GM18909 (cell line): ENCODE data around the gene ERLIN1.
A peak's percentile ranks its signal among the peaks of the same experiment; 100 is the strongest.

Experiments used
- ATAC-seq: cut with Tn5 transposase; IDR thresholded peaks from one replicate; pipeline ENCODE4 v1.9.1; 2021; ENCODE audit warnings: mild to moderate bottlenecking; ENCODE audit not compliant: unreplicated experiment, poor library complexity

The ERLIN1 gene

GRCh38 chr10:100185364-100186252 lies at the start of gene ERLIN1:
ERLIN1 (minus strand) TSS chr10:100186029; CDS start chr10:100185626, 403 bp downstream.
- peak; percentile 84 for ATAC-seq

GRCh38 chr10:100232101-100232500 lies 46.3 kb upstream of the ERLIN1 start:
- no peak for ATAC-seq

GRCh38 chr10:100229819-100230422 lies 44.1 kb upstream of the ERLIN1 start:
- no peak for ATAC-seq

GRCh38 chr10:100223879-100224278 lies 38.0 kb upstream of the ERLIN1 start:
- no peak for ATAC-seq

DNA sequence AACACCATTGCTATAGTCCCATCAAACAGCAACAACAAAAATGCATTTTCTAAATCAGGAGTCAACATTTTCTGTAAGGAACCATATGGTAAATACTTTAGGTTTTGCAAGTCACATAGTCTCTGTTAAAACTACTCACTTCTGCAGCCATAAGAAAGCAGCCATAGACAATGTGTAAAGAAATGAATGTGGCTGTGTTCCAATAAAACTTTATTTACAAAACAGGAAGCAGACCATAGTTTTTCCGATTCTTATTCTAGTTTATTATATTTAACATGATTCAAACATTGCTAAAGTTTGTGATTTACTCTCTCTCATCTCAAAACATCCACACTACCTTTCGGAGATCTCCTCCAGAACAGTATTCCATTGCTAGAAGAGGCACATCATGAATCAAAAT lies 36.7 kb upstream of the ERLIN1 start:
- ATAC-seq = no peak

DNA sequence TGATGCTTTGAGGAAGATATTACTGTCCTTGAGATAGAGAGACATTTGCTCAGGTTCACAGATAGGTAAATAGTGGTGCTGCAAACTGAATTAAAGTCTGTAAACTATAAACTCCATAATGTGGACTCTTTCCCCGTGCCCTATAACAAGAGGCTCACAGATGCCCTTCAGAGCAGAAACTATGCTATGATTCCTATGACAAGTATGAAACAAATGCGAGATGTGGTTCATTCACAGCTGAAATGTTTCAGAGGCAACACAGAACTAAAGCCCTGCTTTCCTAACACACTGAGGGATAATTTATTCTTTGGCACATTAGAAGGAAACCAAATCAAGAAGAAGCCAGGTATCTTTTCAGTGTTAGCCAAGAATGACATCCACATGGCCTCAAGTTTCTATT lies 30.2 kb upstream of the ERLIN1 start:
- ATAC-seq = no peak

DNA sequence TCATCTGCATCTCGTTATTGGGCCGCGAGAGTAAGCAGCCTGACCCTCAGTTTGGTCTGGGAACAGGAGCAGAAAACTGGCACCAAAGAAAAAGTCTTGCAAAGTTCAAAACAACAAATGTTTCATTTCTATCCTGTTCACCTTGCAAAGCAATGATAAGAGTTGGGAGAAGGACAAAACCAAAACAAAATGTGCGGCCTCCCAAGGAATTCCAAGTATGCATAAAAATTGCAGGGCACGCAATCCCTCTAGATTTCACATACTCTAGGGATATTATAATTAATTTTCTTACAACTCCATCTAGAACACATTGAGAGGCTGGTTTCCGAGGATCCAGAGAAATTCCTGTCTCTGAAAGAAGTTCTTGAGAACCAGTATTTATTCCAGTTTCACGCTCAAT lies 23.5 kb upstream of the ERLIN1 start:
- no peak for ATAC-seq

GRCh38 chr10:100208276-100208675 lies 22.4 kb upstream of the ERLIN1 start:
- ATAC-seq = no peak

DNA sequence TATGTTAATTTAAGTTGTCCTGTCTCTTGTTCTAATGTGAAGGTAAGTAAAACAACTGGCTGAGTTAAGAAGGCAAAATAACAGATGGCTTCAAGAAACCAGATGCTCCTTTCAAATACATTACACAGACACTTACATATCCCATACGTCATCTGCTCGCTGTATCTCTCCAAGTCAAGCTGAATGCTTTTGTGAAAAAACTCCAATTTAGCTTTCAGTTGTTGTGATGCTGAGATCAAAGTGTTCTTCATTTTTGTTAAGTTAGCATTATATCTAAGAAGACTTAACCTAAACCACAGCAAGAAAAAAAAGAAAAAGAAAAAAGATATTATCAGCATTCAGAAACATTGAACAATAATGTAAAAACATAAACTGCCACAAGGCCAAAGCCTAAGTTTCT lies 18.5 kb upstream of the ERLIN1 start:
- no peak for ATAC-seq

DNA sequence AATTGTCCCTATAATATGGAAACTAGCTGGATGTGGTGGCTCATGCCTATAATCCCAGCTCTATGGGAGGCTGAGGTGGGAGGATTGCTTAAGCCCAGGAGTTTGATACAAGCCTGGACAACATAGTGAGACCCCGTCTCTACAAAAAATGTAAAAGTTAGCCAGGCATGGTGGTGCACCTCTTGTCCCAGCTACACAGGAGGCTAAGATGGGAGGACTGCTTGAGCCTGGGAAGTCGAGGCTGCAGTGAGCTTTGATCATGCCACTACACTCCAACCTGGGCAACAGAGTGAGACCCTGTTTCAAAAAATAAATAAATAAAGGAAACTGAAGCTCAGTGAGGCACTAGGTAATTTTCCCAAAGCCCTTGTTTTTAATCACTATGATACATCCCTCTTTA lies 15.7 kb upstream of the ERLIN1 start:
- no peak for ATAC-seq

GRCh38 chr10:100194711-100195110 lies 8.9 kb upstream of the ERLIN1 start:
- ATAC-seq = no peak

DNA sequence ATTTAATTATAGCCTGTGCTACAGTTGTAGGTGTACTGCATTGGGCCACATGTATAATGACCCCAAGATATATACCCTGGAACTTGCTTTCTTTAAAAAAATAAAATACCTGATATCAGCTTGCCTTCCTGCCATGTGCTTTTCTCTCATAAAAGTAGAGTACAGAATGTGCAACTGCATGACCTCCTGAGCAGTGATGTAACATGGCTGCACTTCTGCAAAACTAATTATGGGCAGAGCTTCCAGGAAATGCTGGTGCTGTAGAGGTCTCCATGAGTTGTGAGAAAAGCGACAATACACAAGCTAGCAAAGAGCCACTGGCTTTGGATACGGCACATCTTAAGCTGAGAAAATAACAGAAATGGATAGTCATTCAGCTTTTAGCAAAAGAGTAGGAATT lies 6.5 kb upstream of the ERLIN1 start:
- no peak for ATAC-seq

DNA sequence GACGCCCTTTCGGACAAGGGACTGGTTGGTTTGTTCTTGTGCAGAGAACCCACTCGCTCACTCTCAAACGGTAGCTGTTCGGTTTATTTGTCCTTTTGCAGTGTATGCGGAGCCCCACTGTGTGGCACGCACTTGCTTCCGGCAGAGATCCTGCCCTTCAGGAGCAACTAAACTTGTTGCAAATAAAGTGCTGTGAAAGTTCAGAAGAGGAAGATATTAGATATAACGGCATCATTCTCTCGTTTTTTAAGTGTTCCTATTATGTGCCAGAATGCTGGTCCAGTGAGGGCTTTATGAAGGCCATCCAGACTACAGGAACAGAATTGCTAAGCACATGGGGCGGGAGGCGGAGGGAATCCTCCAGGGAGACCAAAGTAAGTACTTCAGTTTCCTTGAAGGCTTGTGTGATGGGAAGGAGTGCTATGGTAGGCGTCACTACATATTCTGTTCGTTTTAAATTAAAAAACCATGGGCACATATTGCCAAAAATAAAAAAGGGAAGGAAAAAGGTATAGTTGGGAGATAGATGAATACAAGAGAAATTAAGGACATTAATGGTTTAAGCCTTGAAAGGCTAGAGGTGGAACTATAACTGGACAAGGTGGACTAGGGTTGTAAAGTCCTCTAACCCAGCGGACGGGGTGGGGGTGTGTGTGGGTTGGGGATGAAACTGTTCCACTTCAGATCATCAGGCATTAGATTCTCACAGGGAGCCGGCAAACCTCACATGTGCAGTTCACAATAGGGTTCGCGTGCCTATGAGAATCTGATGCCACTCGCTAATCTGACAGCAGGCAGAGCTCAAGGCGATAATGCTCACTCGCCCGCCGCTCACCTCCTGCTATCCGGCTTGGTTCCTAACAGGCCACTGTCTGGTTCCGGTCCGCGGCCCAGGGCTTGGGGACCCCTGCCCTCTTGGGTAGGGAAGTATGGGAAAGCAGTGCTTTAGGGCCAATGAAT lies 704 bp upstream of the ERLIN1 start:
- ATAC-seq = peak; percentile 56

- no peak for ATAC-seq
These were observed 989 bp downstream of the ERLIN1 start for GRCh38 chr10:100184840-100185239.

GRCh38 chr10:100184426-100184825 lies 1.4 kb downstream of the ERLIN1 start:
- ATAC-seq = no peak

- no peak for ATAC-seq
These were observed 2.3 kb downstream of the ERLIN1 start for GRCh38 chr10:100183481-100183880.

DNA sequence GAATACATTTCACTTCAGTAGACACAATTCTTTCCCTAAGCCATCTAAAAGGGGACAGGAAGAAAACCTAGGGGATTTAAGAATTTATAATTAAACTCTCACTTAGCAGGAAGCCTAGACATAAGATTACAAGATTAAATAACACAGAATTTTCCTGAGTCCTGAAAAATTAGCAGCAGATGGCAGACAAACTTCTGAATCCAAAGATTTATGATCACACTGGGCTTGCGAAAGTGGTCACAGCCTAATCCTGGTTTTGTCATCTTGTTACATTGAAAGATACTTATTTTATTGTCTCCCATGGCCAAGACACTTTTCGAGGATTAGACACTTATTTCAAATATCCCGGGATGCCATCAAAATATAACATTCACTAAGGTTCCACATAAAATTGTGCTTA lies 2.9 kb downstream of the ERLIN1 start:
- ATAC-seq = no peak

DNA sequence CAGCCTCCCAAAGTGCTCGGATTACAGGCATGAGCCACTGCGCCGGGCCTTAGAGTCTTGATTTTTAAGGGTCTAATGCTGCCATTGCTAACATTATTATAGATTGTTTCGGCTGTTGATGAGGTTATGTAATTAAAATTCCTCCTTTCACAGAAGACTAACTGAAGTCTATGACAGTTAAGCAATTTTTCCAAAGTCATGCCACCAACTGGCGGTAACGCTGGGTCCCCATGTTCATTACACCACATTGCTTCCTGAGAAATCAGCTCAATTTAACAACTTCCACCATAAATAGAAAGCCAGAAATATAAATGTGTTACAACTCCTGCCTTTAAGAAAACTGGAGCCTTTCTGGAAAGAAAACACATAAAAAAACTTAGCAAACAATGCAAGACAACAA lies 3.5 kb downstream of the ERLIN1 start:
- ATAC-seq = no peak

DNA sequence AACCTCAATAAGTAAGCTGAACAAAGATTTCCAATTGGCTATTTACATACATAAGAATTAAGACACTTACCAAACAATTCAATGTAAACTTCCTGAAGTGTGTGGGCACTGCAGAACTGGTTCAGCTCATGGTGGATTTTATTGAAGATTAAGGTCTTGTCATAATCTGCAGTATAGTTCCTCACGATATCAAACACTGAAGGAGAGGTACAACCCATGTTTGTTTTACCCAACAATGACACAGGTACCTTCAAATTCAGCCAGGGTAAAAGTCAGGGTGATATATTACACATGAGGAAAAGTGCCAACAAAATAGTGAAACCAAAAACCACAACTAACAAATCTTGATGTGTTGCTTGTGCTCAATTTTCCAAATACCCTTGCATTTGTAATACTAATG lies 10.0 kb downstream of the ERLIN1 start:
- no peak for ATAC-seq
